NCI-H2107 treated with DMSO at 0.1 percent for 48 hours (cell line): ENCODE results near the gene CDCA7L.
"Not testable (repeated sequence)": the region's sequence is repeated elsewhere in the genome, so short reads cannot be mapped to it uniquely, and the experiment has no call there.

Experiments
- DNase-seq: peaks from one replicate; lab custom pipeline; 2025; ENCODE audit not compliant: unreplicated experiment; lab: John Stamatoyannopoulos, UW

CDCA7L gene

DNA sequence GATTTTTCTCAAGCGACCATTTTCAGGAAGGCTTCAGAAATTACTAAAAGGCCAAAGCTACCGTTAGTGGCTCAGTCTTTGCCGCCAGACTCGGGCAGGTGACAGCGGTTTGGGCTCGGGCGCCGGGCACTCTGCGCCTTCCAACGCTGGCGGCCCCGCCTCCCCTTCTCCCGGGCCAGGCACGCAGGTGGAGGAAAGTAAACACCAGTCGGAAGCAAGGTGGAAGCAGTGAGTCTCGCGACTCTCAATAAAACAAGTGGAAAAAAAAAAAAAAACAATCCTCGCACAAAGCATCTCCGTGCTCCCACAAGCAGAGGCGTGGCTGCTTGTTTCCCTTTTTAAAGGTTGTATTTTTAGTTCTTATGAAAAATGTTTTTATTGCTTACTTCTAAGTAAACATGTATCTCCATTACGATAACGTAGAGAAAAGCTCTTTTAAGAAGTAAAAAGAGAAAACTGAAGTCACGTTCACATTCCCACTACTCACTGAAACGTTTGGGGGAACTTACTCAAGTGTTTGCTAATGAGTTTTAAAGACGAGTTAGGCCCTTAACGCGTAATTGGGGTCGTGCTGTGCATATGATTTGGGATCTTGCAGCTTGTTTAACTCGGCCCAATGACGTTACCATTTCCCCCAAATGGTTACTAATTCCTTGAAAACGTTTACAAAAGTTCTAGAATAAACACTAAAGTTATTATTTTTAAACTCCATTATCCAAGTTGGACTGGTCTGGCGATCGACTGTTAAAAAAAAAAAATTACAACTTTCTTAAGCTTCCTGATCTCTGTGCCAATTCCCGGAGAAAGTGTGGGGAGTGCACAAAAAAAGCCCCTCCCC, 864 bp downstream of the CDCA7L start:
- peak; percentile 62 for DNase-seq

DNA sequence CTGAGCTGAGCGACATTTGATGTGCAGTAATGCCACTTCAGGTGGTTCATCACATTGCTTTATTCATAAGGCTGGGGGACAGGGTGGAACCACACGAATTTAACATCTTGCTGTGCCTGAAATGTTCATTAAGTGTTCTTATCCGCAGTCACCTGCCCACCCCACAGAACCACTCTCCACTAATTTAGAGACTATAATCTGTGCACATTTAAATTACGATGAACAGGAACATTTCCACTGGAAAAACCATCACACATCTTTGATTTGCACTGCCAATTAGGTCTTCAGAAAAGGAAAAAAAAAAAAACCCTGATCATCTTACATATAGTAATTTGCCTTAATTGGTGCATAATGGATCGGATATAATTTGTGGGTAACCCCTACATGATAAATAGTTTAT, 2.3 kb downstream of the CDCA7L start:
- no peak for DNase-seq

DNA sequence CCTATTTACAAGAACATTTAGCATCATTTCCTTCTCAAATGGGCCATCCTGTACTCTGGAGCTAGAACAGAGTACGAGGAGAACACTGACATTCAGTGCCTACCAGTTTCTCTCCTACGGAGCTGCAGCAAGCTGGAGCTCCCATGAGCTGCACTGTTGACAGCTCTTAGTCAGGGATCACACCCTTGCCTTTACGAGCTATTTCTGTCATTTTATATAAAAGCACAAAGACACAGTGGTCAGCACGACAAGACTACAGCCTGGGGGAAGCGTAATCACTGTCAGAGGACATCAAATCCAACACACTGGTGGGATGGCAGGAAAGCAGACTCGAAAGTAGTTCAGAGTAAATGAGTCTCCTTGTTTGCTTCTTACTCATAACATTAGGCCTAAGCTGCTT, 2.7 kb downstream of the CDCA7L start:
- DNase-seq: no peak

DNA sequence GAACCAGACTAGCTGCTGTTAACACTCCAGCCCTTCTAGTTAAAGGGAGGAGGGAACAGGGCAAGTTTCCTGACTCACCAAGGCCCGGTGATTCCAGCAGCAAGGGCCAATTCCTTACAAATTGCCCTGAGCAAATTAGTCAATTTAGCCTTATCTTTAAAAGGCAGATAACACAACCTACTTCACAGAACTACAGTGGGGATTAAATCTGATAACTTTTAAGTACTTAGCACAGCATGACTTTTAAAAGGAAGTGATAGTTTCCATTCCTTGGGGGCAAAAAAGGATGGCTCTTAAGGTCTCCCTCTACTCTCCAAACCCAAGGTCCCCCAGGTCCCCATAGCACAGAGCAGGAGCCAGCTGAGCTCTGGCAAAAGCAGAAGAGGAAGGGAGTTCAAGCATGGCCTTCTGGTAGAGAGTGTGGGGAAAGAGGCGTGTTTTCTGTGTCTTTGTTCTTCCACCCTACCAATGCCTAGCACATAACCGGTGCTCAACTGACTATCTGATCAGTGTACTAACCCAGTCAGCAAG, 4.0 kb downstream of the CDCA7L start:
- no peak for DNase-seq

DNA sequence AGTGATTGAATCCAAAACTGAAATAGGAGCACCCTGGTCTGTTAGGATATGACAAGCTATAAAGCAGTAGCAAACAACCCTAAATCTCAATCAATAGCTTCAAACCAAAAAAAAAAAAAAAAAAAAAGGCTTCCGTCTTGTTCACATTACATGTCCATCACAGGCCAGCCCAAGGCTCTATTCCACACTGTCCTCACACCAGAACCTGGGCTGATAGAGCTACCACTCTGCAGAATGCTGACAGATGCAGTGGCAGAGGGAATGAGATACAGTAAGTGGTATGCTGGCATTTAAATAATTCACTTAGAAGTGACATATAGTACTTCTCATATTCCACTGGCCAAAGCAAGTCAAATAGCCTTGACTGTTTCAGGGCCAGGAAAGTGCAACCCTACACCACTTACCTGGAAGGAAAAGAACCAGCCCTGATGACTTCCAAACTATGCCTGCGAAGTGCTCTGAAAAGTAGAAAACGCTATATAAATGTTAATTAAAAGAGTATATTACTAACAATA, 5.8 kb downstream of the CDCA7L start:
- DNase-seq: no peak

DNA sequence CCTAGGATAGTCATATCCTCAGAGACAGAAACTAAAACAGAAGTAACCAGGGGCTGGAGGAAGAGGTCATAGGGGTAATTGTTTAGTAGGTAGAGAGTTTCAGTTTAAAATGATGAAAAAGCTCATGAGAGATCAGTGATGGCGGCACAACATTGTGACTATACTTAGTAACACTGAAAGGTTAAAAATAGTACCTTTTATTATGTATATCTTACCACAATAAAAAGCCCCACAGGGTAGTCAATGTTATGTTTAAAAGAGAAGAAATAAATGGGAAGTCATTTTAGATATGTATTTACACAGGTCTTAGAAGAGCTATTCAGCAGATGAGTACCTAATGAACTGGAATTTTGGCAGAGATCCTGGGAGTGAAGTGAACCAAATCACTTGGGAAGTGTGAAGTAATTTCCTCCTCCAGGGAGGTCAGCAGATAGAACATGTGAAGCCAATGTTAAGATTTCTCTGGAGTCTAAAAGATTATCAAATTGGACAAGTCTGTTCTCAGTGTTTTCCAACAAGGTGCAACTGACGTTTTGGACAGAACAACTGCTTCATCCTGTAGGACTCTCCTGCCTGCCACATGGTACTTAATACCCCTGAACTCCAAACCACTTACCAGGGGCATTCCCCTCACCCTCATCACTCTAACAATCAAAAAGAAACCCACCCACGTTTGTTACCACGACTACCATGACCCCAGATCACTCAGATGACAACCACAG, 6.4 kb downstream of the CDCA7L start:
- no peak for DNase-seq

DNA sequence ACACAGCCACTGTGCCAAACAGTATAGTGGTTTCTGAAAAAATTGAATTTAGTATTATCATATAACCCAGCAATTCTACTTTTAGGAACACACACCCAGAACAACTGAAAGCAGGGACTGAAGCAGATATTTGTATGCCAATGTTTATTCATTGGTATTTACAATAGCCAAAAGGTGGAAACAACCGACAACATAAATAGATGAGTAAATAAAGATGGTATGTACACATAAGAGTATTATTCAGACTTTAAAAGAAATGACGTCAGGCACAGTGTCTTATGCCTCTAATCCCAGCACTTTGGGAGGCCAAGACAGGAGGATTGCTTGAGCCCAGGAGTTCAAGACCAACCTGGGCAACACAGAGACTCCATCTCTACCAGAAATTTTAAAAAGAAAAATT, 7.2 kb downstream of the CDCA7L start:
- no peak for DNase-seq

DNA sequence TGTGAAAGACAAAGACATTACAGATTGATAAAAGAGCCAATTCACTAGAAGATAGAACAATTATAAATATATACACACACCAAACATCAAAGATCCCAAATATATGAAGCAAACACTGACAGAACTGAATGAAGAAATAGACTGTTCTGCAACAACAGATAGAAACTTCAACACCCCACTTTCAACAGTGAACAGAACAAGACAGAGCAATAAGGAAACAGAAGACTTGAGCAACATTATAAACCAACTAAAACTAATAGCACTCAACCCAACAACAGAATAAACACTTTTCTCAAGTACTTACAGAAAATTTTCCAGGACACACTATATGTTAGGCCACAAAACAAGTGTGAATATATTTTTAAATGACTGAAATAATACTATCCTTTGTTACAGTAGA, 10.9 kb downstream of the CDCA7L start:
- no peak for DNase-seq

DNA sequence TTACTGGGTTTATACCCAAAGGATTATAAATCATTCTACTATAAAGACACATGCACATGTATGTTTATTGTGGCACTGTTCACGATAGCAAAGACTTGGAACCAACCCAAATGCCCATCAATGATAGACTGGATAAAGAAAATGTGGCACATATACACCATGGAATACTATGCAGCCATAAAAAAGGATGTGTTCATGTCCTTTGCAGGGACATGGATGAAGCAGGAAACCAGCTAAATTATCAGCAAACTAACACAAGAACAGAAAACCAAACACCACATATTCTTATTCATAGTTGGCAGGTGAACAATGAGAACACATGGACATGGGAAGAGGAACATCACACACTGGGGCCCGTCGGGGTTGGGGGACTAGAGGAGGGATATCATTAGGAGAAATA, 12.4 kb downstream of the CDCA7L start:
- DNase-seq: not testable (repeated sequence)

DNA sequence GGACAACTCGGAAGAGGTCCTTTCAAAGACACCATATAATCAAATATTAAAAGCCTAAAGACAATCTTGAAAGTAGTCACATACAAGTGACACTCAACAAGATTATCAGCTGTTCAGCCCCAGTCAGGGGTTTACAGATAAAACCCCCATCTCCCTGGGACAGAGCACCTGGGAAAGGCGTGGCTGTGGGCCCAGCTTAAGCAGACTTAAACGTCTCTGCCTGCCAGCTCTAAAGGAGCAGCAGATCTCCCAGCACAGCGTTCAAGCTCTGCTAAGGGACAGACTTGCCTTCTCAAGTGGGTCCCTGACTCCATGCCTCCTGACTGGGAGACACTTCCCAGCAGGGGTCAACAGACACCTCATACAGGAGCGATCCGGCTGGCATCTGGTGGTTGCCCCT, 18.0 kb downstream of the CDCA7L start:
- DNase-seq: no peak

DNA sequence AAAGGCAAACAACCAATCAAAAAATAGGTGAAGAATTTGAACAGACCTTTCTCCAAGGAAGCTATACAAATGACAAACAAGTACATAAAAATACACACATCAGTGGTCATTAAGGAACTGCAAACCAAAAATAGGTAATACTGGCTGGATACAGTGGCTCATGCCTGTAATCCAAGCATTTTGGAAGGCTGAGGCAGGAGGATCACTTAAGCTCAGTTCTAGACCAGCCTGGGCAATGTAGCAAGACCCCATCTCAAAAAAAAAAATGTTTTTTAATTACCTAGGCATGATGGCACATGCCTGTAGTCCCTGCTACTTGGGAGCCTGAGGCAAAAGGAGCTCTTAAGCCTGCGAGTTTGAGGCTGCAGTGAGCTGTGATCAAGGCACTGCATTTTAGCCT, 19.3 kb downstream of the CDCA7L start:
- DNase-seq: no peak

DNA sequence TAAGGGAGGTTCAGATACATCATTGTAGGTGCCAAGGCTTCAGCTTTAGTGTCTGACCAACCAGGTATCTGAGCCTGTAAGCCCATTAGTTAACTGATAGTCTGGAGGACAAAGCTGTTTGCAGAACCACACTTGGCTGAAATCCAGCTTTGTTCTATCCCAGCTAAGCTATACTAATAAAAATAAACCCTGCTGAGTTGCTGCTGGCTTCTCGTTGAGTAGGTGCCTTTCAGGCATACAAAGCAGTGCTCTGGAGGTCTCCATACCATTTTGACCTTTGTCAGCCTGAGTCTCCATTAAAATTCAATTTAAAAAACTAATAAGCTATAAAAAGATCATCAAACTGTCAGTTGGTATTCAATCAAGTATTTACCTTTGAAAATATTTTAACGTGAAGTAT, 22.0 kb downstream of the CDCA7L start:
- peak; percentile 89 for DNase-seq

DNA sequence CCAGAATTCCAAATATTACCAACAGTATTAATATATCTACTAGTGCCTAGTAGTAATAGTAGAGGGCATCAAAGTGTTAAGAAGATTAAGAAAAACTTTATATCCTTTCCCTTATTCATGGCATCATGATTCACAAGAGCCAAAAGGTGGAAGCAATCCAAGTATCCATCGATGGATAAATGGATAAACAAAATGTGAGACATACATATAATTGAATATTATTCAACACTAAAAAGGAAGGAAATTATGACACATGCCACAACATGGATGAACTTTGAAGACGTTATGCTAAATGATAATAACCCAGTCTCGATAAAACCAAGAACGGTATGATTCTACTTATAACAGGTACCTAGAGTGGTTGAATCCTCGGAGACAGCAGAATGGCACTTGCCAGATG, 23.1 kb downstream of the CDCA7L start:
- DNase-seq: no peak

DNA sequence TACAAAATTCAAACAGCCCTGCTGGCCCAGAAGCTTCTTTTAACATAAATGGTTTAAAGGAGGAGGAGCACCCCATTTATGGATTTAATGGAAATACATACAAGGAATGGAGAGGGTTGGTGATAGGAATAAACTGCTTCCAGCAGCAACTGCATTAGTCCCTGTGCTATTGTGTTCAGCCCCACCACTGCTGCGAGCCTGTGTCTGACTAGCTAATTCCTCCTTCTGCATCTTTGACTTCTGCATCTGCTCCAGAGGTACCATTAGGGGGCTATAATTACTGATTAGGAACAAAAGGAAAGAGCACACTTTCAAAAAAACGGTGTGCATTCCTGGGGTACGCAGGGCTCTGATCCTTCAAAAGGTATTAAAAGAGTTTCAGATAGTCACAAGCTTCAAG, 24.8 kb downstream of the CDCA7L start:
- DNase-seq: no peak

DNA sequence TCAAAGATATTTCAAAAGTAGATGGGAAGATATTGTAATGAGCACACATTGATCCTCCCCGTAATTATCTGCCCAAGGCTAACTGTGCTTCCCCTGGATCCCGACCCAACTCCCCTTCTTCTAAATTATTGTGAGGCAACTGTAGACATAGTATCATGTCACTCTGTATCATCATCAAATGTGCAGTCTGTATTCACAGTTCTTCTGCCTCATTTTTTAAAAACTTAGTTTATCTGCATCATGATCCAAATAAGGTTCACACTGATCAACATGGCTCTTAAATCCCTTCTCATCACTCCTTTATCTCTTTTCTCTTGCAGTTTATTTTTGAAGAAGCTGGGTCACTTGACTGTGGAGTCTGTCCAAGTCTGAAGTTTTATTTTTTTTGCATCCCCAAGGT, 27.5 kb downstream of the CDCA7L start:
- no peak for DNase-seq

DNA sequence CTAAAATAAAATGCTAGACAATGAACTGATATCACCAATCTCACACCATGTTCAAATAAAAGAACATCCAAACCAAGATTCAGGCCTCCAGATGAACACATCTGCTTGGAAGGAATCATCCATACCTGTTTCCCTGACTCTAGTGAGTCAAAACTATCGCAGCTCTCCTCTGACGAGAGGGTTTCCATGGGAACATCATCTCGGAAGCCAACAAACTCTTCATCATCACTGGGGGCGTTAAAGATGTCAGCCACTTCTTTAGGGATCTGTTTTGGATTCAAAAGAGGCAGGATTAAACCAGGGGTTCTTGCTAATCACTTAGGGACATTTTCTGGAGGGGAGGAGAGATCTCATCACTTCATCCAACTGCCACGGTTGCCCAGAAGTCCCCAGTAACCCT, 29.1 kb downstream of the CDCA7L start:
- no peak for DNase-seq

DNA sequence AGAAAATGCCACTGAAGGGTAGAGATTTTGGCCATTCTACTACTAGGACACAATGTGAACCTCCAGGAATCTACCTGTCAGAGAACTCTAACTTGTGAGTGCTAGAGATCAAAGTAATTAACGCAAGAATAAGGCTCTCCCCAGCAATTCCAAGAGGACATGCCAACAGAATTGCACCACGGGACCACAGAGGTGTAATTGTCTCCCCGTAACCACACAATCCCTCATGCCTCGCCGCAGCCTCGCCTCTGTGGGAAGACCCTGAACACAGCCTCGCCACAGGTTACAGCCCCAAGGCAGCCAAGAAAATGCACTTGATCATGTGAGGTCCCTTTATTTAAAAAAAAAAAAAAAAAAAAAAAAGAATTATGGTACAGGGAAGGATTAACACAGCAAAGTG, 29.5 kb downstream of the CDCA7L start:
- DNase-seq: no peak

DNA sequence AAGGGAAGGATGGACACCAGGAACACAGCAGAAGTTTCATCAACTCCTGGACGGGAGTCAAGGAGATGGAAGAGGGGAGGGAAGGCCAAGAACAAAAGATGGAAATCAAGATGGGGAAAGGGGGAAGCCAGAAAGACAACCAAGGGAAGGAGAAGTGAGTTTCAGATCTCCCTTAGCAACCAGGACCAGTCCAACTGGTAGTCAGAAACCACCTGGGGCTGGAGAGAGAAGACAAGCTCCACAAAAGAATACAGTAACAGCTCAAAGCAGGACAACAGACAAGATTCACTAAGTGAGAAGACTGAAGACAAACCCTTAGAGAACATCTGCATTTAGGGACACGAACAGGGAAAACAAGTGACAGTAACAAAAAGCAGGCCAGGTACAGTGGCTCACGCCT, 30.6 kb downstream of the CDCA7L start:
- DNase-seq: no peak

DNA sequence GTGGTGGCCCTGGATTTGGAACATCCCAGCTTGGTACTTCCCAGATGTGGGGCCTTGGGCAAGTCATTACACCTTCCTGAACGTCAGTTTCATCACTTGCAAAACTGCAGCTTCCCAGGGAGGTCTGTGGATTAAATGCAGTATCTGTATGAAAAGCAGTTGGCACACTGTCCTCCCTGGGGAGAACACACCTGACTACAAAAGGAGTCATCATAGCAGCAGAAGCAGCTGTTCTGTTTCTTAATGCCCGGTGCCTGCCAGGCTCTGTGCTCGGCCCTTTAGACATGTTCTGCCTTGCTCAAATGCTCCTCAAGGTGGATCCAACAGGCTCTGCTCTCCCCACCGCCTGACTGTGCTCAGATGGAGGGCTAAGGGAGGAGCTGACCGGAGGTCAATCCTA, 31.0 kb downstream of the CDCA7L start:
- DNase-seq: no peak

DNA sequence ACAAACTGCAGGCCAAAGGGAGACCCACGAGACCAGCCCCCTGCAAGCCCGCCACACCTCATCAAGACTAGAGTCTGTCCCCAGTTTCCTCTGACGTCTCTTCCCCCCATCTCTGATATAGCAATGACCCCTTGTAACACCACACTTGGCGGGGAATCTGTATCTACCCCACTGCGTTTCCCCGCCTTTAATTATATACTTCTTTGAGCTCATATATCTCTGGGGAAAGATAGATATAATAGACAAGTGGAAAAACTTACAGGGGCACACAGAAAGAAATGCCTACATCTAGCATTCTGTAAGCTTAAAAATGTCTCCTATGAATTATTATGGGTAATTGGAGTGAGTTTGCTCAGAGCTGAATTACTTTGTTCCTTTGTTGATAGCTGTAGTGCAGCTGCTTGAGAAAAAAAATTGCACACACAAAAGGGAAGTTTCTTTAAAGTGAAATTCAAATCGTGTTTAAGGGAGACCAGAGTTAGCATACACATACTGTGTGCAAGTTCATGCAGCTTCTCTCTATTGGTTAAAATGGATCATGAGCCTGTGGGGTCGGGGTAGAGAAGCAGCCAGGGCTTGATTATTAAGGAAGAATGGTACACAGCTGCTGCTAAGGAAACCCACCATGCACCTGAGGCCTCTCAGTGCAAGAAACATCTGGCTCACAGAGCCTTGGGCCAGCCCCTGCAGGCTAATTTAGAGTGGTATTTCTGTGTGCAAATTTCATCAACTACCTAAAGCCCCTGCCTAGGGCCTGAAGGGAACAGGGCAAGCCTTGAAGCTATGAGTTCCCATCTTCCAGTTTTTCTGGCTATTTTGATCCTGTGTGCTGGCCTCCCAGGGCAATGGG, 32.5 kb downstream of the CDCA7L start:
- no peak for DNase-seq

DNA sequence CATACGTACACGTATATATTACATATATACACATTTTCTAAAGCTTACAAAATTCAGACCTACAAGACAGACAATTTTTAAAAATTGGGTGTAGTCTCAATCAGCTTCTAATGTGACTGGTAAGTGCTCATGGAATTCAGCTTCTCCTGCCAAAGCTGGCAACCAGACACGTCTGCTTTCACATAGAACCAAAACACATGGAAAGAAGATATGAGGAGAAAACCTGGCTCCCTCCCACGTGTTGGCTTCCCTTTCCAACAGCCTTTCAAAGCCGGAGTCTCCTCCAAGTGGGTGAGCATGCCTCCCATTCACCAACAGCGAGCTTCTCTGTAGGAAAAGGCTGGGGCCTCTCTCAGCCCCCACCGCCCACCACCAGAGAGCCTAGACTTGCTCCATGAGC, 33.4 kb downstream of the CDCA7L start:
- no peak for DNase-seq
